DOHH2 (cell line): ENCODE results near the gene SNRPA.

Source experiments
- H3F3A ChIP-seq: fragments of 200-600 bp; sonication (generic), shearing (Covaris generic); 2 replicates; pipeline ENCODE4 v1.6.0; 2016; ENCODE audit warnings: antibody characterized with exemption, mild to moderate bottlenecking; ENCODE audit not compliant: control insufficient read depth, insufficient read depth
- H3K27ac ChIP-seq: fragments of 200-600 bp; sonication (generic); 2 replicates; pipeline ENCODE4 v1.5.1; 2014; ENCODE audit warnings: low read depth, mild to moderate bottlenecking, low read length, moderate library complexity
- H3K27me3 ChIP-seq: fragments of 200-600 bp; sonication (generic); 2 replicates; pipeline ENCODE4 v1.6.1; 2014; ENCODE audit warnings: mild to moderate bottlenecking, low read length, mixed read lengths; ENCODE audit not compliant: control insufficient read depth
- H3K36me3 ChIP-seq: fragments of 200-600 bp; sonication (generic); 2 replicates; pipeline ENCODE4 v1.6.1; 2014; ENCODE audit warnings: mild to moderate bottlenecking, low read length, moderate library complexity, mixed read lengths; ENCODE audit not compliant: control insufficient read depth
- H3K4me1 ChIP-seq: fragments of 200-600 bp; sonication (generic); 2 replicates; pipeline ENCODE4 v1.6.1; 2014; ENCODE audit warnings: mild to moderate bottlenecking, low read length, mixed read lengths; ENCODE audit not compliant: control insufficient read depth
- H3K4me2 ChIP-seq: fragments of 200-600 bp; sonication (generic); 2 replicates; pipeline ENCODE4 v1.6.0; 2014; ENCODE audit warnings: mild to moderate bottlenecking, low read length, moderate library complexity
- H3K4me3 ChIP-seq: fragments of 200-600 bp; sonication (generic); 2 replicates; pipeline ENCODE4 v1.5.1; 2014; ENCODE audit warnings: mild to moderate bottlenecking, low read length, mixed read lengths
- H3K79me2 ChIP-seq: fragments of 200-600 bp; sonication (generic); 2 replicates; pipeline ENCODE4 v1.6.1; 2014; ENCODE audit warnings: mild to moderate bottlenecking, low read length, mixed read lengths; ENCODE audit not compliant: control insufficient read depth
- H3K9me2 ChIP-seq: fragments of 200-600 bp; sonication (generic); replicated peaks from 2 replicates; pipeline ENCODE4 v1.6.1; 2014; ENCODE audit warnings: mild to moderate bottlenecking, low read length, mixed read lengths; ENCODE audit not compliant: control insufficient read depth
- H3K9me3 ChIP-seq: fragments of 200-600 bp; sonication (generic); 2 replicates; pipeline ENCODE4 v1.6.1; 2014; ENCODE audit warnings: antibody characterized with exemption, low read length, mixed read lengths; ENCODE audit not compliant: control insufficient read depth, insufficient read depth
- H4K20me1 ChIP-seq: fragments of 200-600 bp; sonication (generic); 2 replicates; pipeline ENCODE4 v1.6.0; 2014; ENCODE audit warnings: low read depth, mild to moderate bottlenecking, antibody characterized with exemption, low read length, moderate library complexity; ENCODE audit not compliant: control insufficient read depth, insufficient read depth
- EZH2phosphoT487 ChIP-seq: fragments of 200-600 bp; sonication (generic); IDR thresholded peaks from 2 replicates; pipeline ENCODE4 v1.6.1; 2017; ENCODE audit warnings: borderline replicate concordance, mild to moderate bottlenecking, antibody characterized with exemption, low read length, moderate library complexity, mixed read lengths
- TF ChIP-seq, protein P1 (sequence below): fragments of 200-600 bp; sonication (generic); IDR thresholded peaks from one replicate; pipeline ENCODE4 v1.5.1; 2014; ENCODE audit warnings: antibody characterized with exemption, mild to moderate bottlenecking, low read depth, low read length; ENCODE audit not compliant: poor library complexity, severe bottlenecking

Gene SNRPA

DNA sequence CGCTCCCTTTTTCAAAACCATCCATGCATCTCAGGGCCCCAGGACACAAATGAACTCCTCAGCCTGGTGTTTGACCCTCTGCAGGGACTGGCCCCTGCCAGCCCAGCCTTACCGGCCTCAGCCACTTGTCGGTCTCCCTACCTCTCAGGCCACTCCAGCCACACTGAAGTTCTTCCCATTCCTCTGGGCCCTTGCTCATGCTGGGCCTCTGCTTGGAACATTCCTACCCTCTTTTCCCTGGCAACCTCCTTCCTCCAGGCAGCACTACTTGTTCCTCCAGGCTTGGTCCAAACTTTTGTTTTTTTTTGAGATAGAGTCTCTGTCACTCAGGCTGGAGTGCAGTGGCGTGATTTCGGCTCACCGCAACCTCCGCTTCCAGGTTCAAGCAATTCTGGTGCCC lies 40.3 kb downstream of the SNRPA start:
- no peak overlapping the region for H3K27ac ChIP-seq
- H3K9me3 ChIP-seq = no peaks in the 10 kb centered on the region
- H3K9me2 ChIP-seq = no peaks in the 10 kb centered on the region
- H3K4me2 ChIP-seq = peak overlapping the region; percentile 72
- TF ChIP-seq EZH2phosphoT487 = no peak
- TF ChIP-seq, protein P1, sequence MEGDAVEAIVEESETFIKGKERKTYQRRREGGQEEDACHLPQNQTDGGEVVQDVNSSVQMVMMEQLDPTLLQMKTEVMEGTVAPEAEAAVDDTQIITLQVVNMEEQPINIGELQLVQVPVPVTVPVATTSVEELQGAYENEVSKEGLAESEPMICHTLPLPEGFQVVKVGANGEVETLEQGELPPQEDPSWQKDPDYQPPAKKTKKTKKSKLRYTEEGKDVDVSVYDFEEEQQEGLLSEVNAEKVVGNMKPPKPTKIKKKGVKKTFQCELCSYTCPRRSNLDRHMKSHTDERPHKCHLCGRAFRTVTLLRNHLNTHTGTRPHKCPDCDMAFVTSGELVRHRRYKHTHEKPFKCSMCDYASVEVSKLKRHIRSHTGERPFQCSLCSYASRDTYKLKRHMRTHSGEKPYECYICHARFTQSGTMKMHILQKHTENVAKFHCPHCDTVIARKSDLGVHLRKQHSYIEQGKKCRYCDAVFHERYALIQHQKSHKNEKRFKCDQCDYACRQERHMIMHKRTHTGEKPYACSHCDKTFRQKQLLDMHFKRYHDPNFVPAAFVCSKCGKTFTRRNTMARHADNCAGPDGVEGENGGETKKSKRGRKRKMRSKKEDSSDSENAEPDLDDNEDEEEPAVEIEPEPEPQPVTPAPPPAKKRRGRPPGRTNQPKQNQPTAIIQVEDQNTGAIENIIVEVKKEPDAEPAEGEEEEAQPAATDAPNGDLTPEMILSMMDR = no peak
- H3K4me3 ChIP-seq = no peak overlapping the region
- H3K27me3 ChIP-seq = no peaks in the 10 kb centered on the region
- no peaks in the 10 kb centered on the region for H3K79me2 ChIP-seq
- peaks cover 42% of the 10 kb centered on the region for H3K4me1 ChIP-seq
- H3F3A ChIP-seq = peaks cover 12% of the 10 kb centered on the region
- H4K20me1 ChIP-seq = no peaks in the 10 kb centered on the region
- H3K36me3 ChIP-seq = peaks cover 11% of the 10 kb centered on the region; the same call in 1 of the 2 replicates

DNA sequence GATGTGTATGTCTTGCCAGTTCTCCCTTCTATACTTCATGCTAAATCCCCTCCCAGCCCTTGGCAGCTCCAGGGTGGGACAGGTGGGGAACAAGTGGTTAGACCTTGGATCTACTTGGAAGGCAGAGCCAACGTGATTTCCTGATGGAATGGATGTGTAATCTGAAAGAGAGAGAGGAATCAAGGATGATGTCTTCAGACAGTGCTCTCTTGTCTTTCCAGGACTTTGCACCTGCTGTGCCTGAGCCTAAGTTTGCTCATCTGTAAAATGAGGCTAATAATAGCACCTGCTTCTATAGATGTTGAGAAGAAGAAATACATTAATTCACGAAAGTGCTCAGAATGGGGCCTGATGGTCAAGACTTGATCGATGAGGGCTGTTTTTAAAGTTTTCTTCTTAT lies 41.0 kb downstream of the SNRPA start:
- Histone ChIP-seq H3K9me2 (no peaks in the 10 kb centered on the region), H3K4me3 (peak overlapping the region; percentile 37), H3K4me2 (peak overlapping the region; percentile 72), H3K4me1 (peaks cover 37% of the 10 kb centered on the region), H4K20me1 (no peaks in the 10 kb centered on the region), H3F3A (peaks cover 12% of the 10 kb centered on the region), H3K9me3 (no peaks in the 10 kb centered on the region), H3K36me3 (peaks cover 11% of the 10 kb centered on the region; the same call in 1 of the 2 replicates), H3K27ac (peak overlapping the region; percentile 26; the same call in 1 of the 2 replicates), H3K79me2 (no peaks in the 10 kb centered on the region), H3K27me3 (no peaks in the 10 kb centered on the region)
- no peak for TF ChIP-seq EZH2phosphoT487
- TF ChIP-seq, protein P1 = no peak

DNA sequence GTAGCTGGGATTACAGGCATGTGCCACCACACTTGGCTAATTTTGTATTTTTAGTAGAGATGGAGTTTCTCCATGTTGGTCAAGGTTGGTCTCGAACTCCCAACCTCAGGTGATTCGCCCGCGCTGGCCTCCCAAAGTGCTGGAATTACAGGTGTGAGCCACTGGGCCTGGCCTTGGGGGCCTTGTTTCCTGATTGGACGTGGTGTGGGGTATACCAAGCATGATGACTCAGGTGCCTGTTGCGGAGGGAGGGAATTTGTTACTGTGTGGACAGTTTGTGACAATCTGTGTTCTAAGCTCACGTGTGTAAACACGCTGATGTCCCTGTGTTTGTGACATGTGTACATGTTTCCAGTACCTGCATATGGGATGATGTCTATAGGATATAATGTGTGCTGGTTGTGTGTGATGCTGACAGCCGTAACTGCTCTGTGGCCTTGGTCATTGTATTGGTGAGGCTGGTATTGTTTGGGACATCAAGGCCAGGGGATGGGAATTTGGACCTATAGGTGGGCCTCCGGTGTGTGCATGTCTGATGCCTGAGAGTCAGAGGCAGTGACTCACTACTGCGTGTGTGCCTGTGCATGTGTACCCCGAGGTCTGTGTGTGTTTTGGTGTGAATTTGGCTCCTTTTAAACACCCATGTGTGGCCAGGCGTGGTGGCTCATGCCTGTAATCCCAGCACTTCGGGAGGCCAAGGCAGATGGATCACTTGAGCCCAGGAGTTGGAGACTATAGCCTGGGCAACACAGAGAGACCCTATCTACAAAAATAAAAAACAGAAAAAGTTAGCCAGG lies 46.4 kb downstream of the SNRPA start:
- Histone ChIP-seq H4K20me1 (peaks cover 17% of the 10 kb centered on the region), H3K4me2 (peak overlapping the region; percentile 86), H3K4me1 (peaks cover 47% of the 10 kb centered on the region), H3K9me3 (no peaks in the 10 kb centered on the region), H3K27ac (peak overlapping the region; percentile 79), H3K27me3 (no peaks in the 10 kb centered on the region), H3K4me3 (peak overlapping the region; percentile 71), H3K79me2 (peaks cover 32% of the 10 kb centered on the region), H3K9me2 (no peaks in the 10 kb centered on the region), H3K36me3 (peaks cover 30% of the 10 kb centered on the region), H3F3A (0 out of 2 replicates have a peak, but pooled peaks cover 3% of the 10 kb centered on the region)
- TF ChIP-seq EZH2phosphoT487 = no peak
- TF ChIP-seq, protein P1 = no peak
